C4-2B (cell line): ENCODE measurements around the gene CDC123.

ENCODE experiments used
- ZFX ChIP-seq: fragments of 450-650 bp; IDR thresholded peaks from 2 replicates; pipeline ENCODE4 v1.6.1; 2017
- TF ChIP-seq, protein P1 (sequence below): fragments of 450-650 bp; conservative IDR thresholded peaks from 2 replicates; pipeline ENCODE4 v1.5.1; 2017; ENCODE audit warnings: mild to moderate bottlenecking

- TF ChIP-seq, protein P1, sequence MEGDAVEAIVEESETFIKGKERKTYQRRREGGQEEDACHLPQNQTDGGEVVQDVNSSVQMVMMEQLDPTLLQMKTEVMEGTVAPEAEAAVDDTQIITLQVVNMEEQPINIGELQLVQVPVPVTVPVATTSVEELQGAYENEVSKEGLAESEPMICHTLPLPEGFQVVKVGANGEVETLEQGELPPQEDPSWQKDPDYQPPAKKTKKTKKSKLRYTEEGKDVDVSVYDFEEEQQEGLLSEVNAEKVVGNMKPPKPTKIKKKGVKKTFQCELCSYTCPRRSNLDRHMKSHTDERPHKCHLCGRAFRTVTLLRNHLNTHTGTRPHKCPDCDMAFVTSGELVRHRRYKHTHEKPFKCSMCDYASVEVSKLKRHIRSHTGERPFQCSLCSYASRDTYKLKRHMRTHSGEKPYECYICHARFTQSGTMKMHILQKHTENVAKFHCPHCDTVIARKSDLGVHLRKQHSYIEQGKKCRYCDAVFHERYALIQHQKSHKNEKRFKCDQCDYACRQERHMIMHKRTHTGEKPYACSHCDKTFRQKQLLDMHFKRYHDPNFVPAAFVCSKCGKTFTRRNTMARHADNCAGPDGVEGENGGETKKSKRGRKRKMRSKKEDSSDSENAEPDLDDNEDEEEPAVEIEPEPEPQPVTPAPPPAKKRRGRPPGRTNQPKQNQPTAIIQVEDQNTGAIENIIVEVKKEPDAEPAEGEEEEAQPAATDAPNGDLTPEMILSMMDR = no peak
- no peak for TF ChIP-seq ZFX
These were observed 39.8 kb downstream of the CDC123 start for GRCh38 chr10:12235796-12236195.
